ENCODE measurements around the gene IQGAP2. TPM values are rescaled to one million over a fixed set of nuclear protein-coding genes. Genes with fewer than 3 reads are reported as not detected.

Gene IQGAP2
- total and polyA plus RNA-seq, 2 donors (not counting 1 experiment from before 2014, with no cell fraction given) = 8.1 to 15.0 TPM

GRCh38 chr5:76544268-76544926 is 141.3 kb downstream of the IQGAP2 start:
- Histone ChIP-seq H4K20me1 (ENCODE audit: control insufficient read depth, insufficient read depth, low read length, poor library complexity, severe bottlenecking) (no peaks in the 10 kb centered on the region), H3K27ac (ENCODE audit: low read length in 2 of 2) (no peak overlapping the region), H3K36me3 (replicated peaks in 1 of 2; ENCODE audit: control extremely low read depth in 1 of 2, control insufficient read depth in 1 of 2, extremely low read depth in 1 of 2, insufficient read depth in 2 of 2, low read length in 1 of 2) (no peaks in the 10 kb centered on the region), H2AFZ (ENCODE audit: insufficient read depth, low read depth, low read length, poor library complexity, severe bottlenecking) (peak overlapping the region; percentile 40), H3K4me1 (ENCODE audit: control insufficient read depth in 2 of 2, insufficient read depth in 2 of 2, low read length in 2 of 2) (peaks cover 41 to 44% of the 10 kb centered on the region in 2 donors), H3K4me2 (replicated peaks; ENCODE audit: low read depth, low read length, poor library complexity, severe bottlenecking) (peak overlapping the region; percentile 73), H3K79me2 (ENCODE audit: control insufficient read depth, insufficient read depth, low read length) (no peaks in the 10 kb centered on the region), H3K4me3 (ENCODE audit: control extremely low read depth in 1 of 5, extremely low read depth in 1 of 5, insufficient read depth in 1 of 5, low read depth in 2 of 5, low read length in 4 of 5) (no peak overlapping the region), H3K9ac (ENCODE audit: low read length) (no peak overlapping the region), H3K27me3 (replicated peaks in 1 of 4; ENCODE audit: control extremely low read depth in 1 of 4, control insufficient read depth in 3 of 4, insufficient read depth in 4 of 4, low read length in 3 of 4) (no peaks in the 10 kb centered on the region), H3K9me3 (ENCODE audit: control extremely low read depth in 1 of 3, control insufficient read depth in 2 of 3, insufficient read depth in 1 of 3, low read length in 2 of 3) (no peaks in the 10 kb centered on the region)
- no peak overlapping the region for H3K4me3 Mint-ChIP-seq
- peaks cover 51% of the 10 kb centered on the region for H3K4me1 Mint-ChIP-seq
- H3K9me3 Mint-ChIP-seq (ENCODE audit: insufficient read depth) = no peaks in the 10 kb centered on the region
- WGBS (ENCODE audit: insufficient coverage) = 20% methylated on average over 1 of the region's 4 CpGs
- DNase-seq (peak; percentile 45), ATAC-seq (ENCODE audit: low read depth) (no peak)
- TF ChIP-seq EZH2 (IDR thresholded peaks at IDR 0.05; ENCODE audit: borderline replicate concordance, insufficient read depth, low read depth, low read length, poor library complexity, severe bottlenecking) (no peak), CTCF (IDR thresholded peaks at IDR 0.05) (peak; percentile 37)
- H3K27me3 Mint-ChIP-seq = no peaks in the 10 kb centered on the region
- H3K27ac Mint-ChIP-seq = no peak overlapping the region
- intact Hi-C loops (cut with micrococcal nuclease) = loop anchor here (10.0 kb wide), 1 partner anchor 210 kb away; no protein-coding TSS in a partner anchor
- ChIA-PET CTCF (interaction anchor here (0.9 to 2.0 kb wide), 4 partner anchors 96 to 230 kb away, joined by 3 to 5 read pairs (median 4); partner anchors contain the start of gene IQGAP2), POLR2A (no interaction called here)

- TF ChIP-seq EZH2 (IDR thresholded peaks at IDR 0.05; ENCODE audit: borderline replicate concordance, insufficient read depth, low read depth, low read length, poor library complexity, severe bottlenecking) (no peak), CTCF (IDR thresholded peaks at IDR 0.05) (no peak)
- peaks cover 51% of the 10 kb centered on the region for H3K4me1 Mint-ChIP-seq
- no peak overlapping the region for H3K27ac Mint-ChIP-seq
- DNase-seq (no peak), ATAC-seq (ENCODE audit: low read depth) (no peak)
- Histone ChIP-seq H3K4me1 (ENCODE audit: control insufficient read depth in 2 of 2, insufficient read depth in 2 of 2, low read length in 2 of 2) (peaks cover 41 to 44% of the 10 kb centered on the region in 2 donors), H3K27me3 (replicated peaks in 1 of 4; ENCODE audit: control extremely low read depth in 1 of 4, control insufficient read depth in 3 of 4, insufficient read depth in 4 of 4, low read length in 3 of 4) (no peaks in the 10 kb centered on the region), H3K79me2 (ENCODE audit: control insufficient read depth, insufficient read depth, low read length) (peaks cover 2% of the 10 kb centered on the region), H3K9ac (ENCODE audit: low read length) (no peak overlapping the region), H3K36me3 (replicated peaks in 1 of 2; ENCODE audit: control extremely low read depth in 1 of 2, control insufficient read depth in 1 of 2, extremely low read depth in 1 of 2, insufficient read depth in 2 of 2, low read length in 1 of 2) (no peaks in the 10 kb centered on the region), H3K4me3 (ENCODE audit: control extremely low read depth in 1 of 5, extremely low read depth in 1 of 5, insufficient read depth in 1 of 5, low read depth in 2 of 5, low read length in 4 of 5) (no peak overlapping the region), H3K27ac (ENCODE audit: low read length in 2 of 2) (no peak overlapping the region), H3K9me3 (ENCODE audit: control extremely low read depth in 1 of 3, control insufficient read depth in 2 of 3, insufficient read depth in 1 of 3, low read length in 2 of 3) (no peaks in the 10 kb centered on the region), H4K20me1 (ENCODE audit: control insufficient read depth, insufficient read depth, low read length, poor library complexity, severe bottlenecking) (no peaks in the 10 kb centered on the region), H3K4me2 (replicated peaks; ENCODE audit: low read depth, low read length, poor library complexity, severe bottlenecking) (no peak overlapping the region), H2AFZ (ENCODE audit: insufficient read depth, low read depth, low read length, poor library complexity, severe bottlenecking) (no peak overlapping the region)
- H3K9me3 Mint-ChIP-seq (ENCODE audit: insufficient read depth) = no peaks in the 10 kb centered on the region
- intact Hi-C loops (cut with micrococcal nuclease) = loop anchor here (10.0 kb wide), 1 partner anchor 210 kb away; no protein-coding TSS in a partner anchor
- no peaks in the 10 kb centered on the region for H3K27me3 Mint-ChIP-seq
- H3K4me3 Mint-ChIP-seq = no peak overlapping the region
- ChIA-PET POLR2A (no interaction called here), CTCF (no interaction called here)
- 67% methylated on average over 1 of the region's 4 CpGs for WGBS (ENCODE audit: insufficient coverage)
Observed at GRCh38 chr5:76545184-76545583, 142.1 kb downstream of the IQGAP2 start.
